A673 (cell line): ENCODE data around the gene KCND3. TPM values are rescaled to one million over a fixed set of nuclear protein-coding genes. Genes with fewer than 3 reads are reported as not detected.

Experiments used
- BruUV-seq: library from RNA; stranded (reverse); fragments of 400-500 nt; replicated peaks from 2 replicates; lab custom pipeline; 2021; lab: Mats Ljungman, UMichigan
- CTCF ChIA-PET: fragments of 300-600 bp; sonication (Branson Sonifier 250); formaldehyde crosslinking; loops from one replicate; lab custom pipeline; 2022; ENCODE audit warnings: antibody characterized with exemption; lab: Charles Lee
- POLR2A ChIA-PET: fragments of 300-600 bp; sonication (Branson Sonifier 250); formaldehyde crosslinking; loops from one replicate; lab custom pipeline; 2022; ENCODE audit warnings: antibody characterized with exemption; ENCODE audit not compliant: low non-redundant PET; lab: Charles Lee
- DNase-seq: peaks from one replicate; pipeline ENCODE4 v3.0.0-alpha.2; 2015; ENCODE audit warnings: low spot score
- H3K27ac ChIP-seq: fragments of 200-600 bp; sonication (generic); 2 replicates; pipeline ENCODE4 v1.5.1; 2016; ENCODE audit warnings: mixed run types, low read depth, mild to moderate bottlenecking, mixed read lengths, antibody characterized with exemption, low read length; ENCODE audit not compliant: poor library complexity, severe bottlenecking
- H3K27me3 ChIP-seq: fragments of 200-600 bp; sonication (generic); replicated peaks from 2 replicates; pipeline ENCODE4 v1.6.1; 2017; ENCODE audit warnings: mixed run types, low read depth, mild to moderate bottlenecking, mixed read lengths, antibody characterized with exemption, low read length; ENCODE audit not compliant: insufficient read depth, poor library complexity
- H3K36me3 ChIP-seq: fragments of 200-600 bp; sonication (generic); 2 replicates; pipeline ENCODE4 v1.6.1; 2016; ENCODE audit warnings: mixed run types, mild to moderate bottlenecking, mixed read lengths, antibody characterized with exemption, low read length; ENCODE audit not compliant: insufficient read depth, poor library complexity, severe bottlenecking
- H3K4me1 ChIP-seq: fragments of 200-600 bp; sonication (generic); 2 replicates; pipeline ENCODE4 v1.6.1; 2017; ENCODE audit warnings: mixed run types, mild to moderate bottlenecking, mixed read lengths, antibody characterized with exemption, low read length; ENCODE audit not compliant: insufficient read depth, poor library complexity, severe bottlenecking
- H3K4me3 ChIP-seq: fragments of 200-600 bp; sonication (generic); 2 replicates; pipeline ENCODE4 v1.5.1; 2016; ENCODE audit warnings: low read depth, mixed run types, mild to moderate bottlenecking, mixed read lengths, low read length; ENCODE audit not compliant: poor library complexity, severe bottlenecking
- H3K9me3 ChIP-seq: fragments of 200-600 bp; sonication (generic); 2 replicates; pipeline ENCODE4 v1.6.1; 2016; ENCODE audit warnings: mixed run types, low read depth, mild to moderate bottlenecking, mixed read lengths, antibody characterized with exemption, low read length; ENCODE audit not compliant: poor library complexity, severe bottlenecking
- EZH2 ChIP-seq: fragments of 200-600 bp; sonication (generic); IDR thresholded peaks from 2 replicates; pipeline ENCODE4 v1.6.1; 2017; ENCODE audit warnings: borderline replicate concordance, low read depth, mild to moderate bottlenecking, mixed read lengths, antibody characterized with exemption, low read length; ENCODE audit not compliant: poor library complexity, severe bottlenecking
- intact Hi-C: fragments of 100-400 bp; cut with micrococcal nuclease; formaldehyde crosslinking; loops from one replicate; pipeline ENCODE4 v1.10.0; 2022; ENCODE audit not compliant: unreplicated experiment
- total RNA-seq: library from RNA; stranded (reverse); gene quantifications from 2 replicates; pipeline ENCODE4 v1.2.3, GENCODE V29; 2021
- TF ChIP-seq, protein P1 (sequence below): fragments of 300-800, 200-600 bp; sonication (generic); conservative IDR thresholded peaks from 2 replicates; pipeline ENCODE4 v1.5.1; 2017; ENCODE audit warnings: low read depth, mild to moderate bottlenecking, antibody characterized with exemption, low read length, moderate library complexity, mixed read lengths

KCND3 gene
- total RNA-seq, 1 experiment from 2014 or later = not detected

DNA sequence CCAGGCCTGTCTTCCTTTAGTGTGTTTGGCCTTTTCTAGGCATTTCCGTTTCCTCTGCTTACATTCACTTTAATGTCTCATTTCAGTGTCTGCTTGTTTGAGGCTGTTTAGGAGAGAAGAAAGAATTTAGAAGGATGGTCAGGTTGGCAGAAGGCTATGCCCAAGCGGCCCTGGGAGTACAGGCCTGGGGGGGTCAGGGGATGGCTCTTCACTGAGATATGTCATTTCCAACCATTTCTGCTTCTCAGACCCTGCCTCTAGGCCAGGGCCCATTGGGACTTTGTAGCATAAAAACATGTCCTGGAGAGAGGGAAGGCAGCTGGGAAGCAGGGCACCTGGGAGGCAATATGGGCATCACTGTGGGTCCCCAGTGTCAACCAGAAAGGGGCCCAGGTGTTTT is 147.7 kb downstream of the KCND3 start:
- peaks cover 26% of the 10 kb centered on the region for H3K27me3 ChIP-seq
- H3K36me3 ChIP-seq = no peaks in the 10 kb centered on the region
- intact Hi-C loops = no loop called here
- BruUV-seq = no TSS peak
- H3K9me3 ChIP-seq = no peaks in the 10 kb centered on the region
- H3K4me1 ChIP-seq = no peaks in the 10 kb centered on the region
- POLR2A ChIA-PET = no interaction called here
- H3K27ac ChIP-seq = no peak overlapping the region
- DNase-seq = no peak
- no peak for TF ChIP-seq EZH2
- TF ChIP-seq, protein P1, sequence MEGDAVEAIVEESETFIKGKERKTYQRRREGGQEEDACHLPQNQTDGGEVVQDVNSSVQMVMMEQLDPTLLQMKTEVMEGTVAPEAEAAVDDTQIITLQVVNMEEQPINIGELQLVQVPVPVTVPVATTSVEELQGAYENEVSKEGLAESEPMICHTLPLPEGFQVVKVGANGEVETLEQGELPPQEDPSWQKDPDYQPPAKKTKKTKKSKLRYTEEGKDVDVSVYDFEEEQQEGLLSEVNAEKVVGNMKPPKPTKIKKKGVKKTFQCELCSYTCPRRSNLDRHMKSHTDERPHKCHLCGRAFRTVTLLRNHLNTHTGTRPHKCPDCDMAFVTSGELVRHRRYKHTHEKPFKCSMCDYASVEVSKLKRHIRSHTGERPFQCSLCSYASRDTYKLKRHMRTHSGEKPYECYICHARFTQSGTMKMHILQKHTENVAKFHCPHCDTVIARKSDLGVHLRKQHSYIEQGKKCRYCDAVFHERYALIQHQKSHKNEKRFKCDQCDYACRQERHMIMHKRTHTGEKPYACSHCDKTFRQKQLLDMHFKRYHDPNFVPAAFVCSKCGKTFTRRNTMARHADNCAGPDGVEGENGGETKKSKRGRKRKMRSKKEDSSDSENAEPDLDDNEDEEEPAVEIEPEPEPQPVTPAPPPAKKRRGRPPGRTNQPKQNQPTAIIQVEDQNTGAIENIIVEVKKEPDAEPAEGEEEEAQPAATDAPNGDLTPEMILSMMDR = no peak
- no peak overlapping the region for H3K4me3 ChIP-seq
- CTCF ChIA-PET = no interaction called here

DNA sequence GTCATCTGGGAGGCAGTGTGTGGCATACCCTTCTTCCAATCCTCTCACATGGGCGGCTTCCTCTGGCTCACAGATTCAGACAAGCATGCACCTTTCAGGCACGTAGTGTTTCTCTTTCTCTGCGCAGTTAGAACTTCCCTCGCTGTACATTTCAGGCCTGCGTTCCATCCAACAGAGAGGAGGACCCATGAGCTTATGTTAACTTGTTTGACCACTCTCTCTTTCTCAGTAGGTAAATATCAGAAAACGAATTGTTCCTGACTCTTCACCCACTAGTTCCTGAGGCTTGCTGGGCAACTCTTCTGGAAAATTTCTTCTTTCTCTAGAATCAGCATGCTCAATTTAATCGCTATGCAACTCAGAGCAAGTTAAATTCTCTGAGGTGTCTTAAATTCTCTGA is 148.3 kb downstream of the KCND3 start:
- BruUV-seq = no TSS peak
- intact Hi-C loops = no loop called here
- Histone ChIP-seq H3K9me3 (no peaks in the 10 kb centered on the region), H3K27me3 (peaks cover 24% of the 10 kb centered on the region), H3K27ac (no peak overlapping the region), H3K4me1 (no peaks in the 10 kb centered on the region), H3K36me3 (no peaks in the 10 kb centered on the region), H3K4me3 (no peak overlapping the region)
- no peak for TF ChIP-seq EZH2
- TF ChIP-seq, protein P1 = no peak
- CTCF ChIA-PET = no interaction called here
- DNase-seq = no peak
- POLR2A ChIA-PET = no interaction called here

DNA sequence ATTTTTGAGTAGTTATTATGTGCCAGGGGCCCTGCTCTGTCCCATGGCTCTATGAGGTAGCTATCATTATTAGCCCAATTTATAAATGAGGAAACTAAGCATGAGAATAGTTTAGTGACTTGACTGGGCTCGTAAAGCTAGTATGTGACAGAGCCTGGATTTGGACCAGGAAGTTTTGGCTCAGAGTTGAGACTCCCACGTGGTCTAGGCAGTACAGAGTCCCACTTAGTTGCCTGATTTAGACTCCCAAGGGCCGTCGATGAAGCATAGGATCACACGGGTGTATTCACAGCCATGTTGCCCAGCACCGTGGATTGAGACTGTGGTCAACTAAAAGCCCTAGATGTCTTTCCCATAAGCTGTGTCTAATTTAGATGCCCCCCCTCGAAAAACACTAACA is 152.1 kb downstream of the KCND3 start:
- CTCF ChIA-PET = no interaction called here
- no TSS peak for BruUV-seq
- DNase-seq = no peak

More for the DNA sequence above, 152.1 kb downstream of the KCND3 start:
- Histone ChIP-seq H3K27ac (no peak overlapping the region), H3K36me3 (no peaks in the 10 kb centered on the region), H3K27me3 (peaks cover 5% of the 10 kb centered on the region), H3K9me3 (no peaks in the 10 kb centered on the region), H3K4me3 (no peak overlapping the region), H3K4me1 (no peaks in the 10 kb centered on the region)
- POLR2A ChIA-PET = no interaction called here
- intact Hi-C loops = no loop called here
- TF ChIP-seq, protein P1 = no peak
- no peak for TF ChIP-seq EZH2
